SK-N-SH treated with all-trans-retinoic acid at 6 μM for 48 hours (cell line): ENCODE results near the gene OPTN.

Source experiments
- ATAC-seq: fragments of 200-7000 bp; cut with Tn5 transposase; 3 replicates; pipeline ENCODE4 v1.9.1; 2020; ENCODE audit warnings: mild to moderate bottlenecking, moderate library complexity
- ARNTL ChIP-seq: fragments of 450-650 bp; formaldehyde crosslinking; IDR thresholded peaks from 2 replicates; pipeline ENCODE4 v1.5.0; 2020; ENCODE audit warnings: low read depth, mild to moderate bottlenecking, moderate library complexity, borderline replicate concordance
- CREB5 ChIP-seq: fragments of 250-450 bp; sonication (Bioruptor Pico); IDR thresholded peaks from 2 replicates; pipeline ENCODE4 v1.5.1; 2020; ENCODE audit warnings: low read depth, mild to moderate bottlenecking, moderate library complexity
- CSDC2 ChIP-seq: fragments of 250-450 bp; sonication (Bioruptor Pico); IDR thresholded peaks from 2 replicates; pipeline ENCODE4 v1.5.0; 2020; ENCODE audit warnings: mild to moderate bottlenecking, moderate library complexity
- ESRRG ChIP-seq: fragments of 250-450 bp; sonication (Bioruptor Pico); IDR thresholded peaks from 2 replicates; pipeline ENCODE4 v1.6.1; 2021; ENCODE audit warnings: mild to moderate bottlenecking
- GLIS3 ChIP-seq: fragments of 250-450 bp; sonication (Bioruptor Pico); IDR thresholded peaks from 2 replicates; pipeline ENCODE4 v1.5.0; 2020; ENCODE audit warnings: mild to moderate bottlenecking, moderate library complexity
- ISL1 ChIP-seq: fragments of 250-450 bp; sonication (Bioruptor Pico); IDR thresholded peaks from 2 replicates; pipeline ENCODE4 v2.1.2; 2022; ENCODE audit warnings: mild to moderate bottlenecking, moderate library complexity
- OSR1 ChIP-seq: fragments of 250-450 bp; sonication (Bioruptor Pico); IDR thresholded peaks from 2 replicates; pipeline ENCODE4 v1.8.0; 2022; ENCODE audit warnings: moderate library complexity, mild to moderate bottlenecking, inconsistent platforms
- PATZ1 ChIP-seq: fragments of 250-450 bp; sonication (Bioruptor Pico); IDR thresholded peaks from 2 replicates; pipeline ENCODE4 v1.8.0; 2020; ENCODE audit warnings: mild to moderate bottlenecking, moderate library complexity, borderline replicate concordance
- PPARA ChIP-seq: fragments of 250-450 bp; sonication (Bioruptor Pico); IDR thresholded peaks from 2 replicates; pipeline ENCODE4 v1.5.0; 2020; ENCODE audit warnings: mild to moderate bottlenecking, borderline replicate concordance
- SNAI2 ChIP-seq: fragments of 250-450 bp; sonication (Bioruptor Pico); IDR thresholded peaks from 2 replicates; pipeline ENCODE4 v1.5.0; 2020; ENCODE audit warnings: mild to moderate bottlenecking, moderate library complexity
- TCF4 ChIP-seq: fragments of 250-450 bp; sonication (Bioruptor Pico); IDR thresholded peaks from 2 replicates; pipeline ENCODE4 v1.8.0; 2021; ENCODE audit warnings: mild to moderate bottlenecking, moderate library complexity, borderline replicate concordance
- TOX ChIP-seq: fragments of 250-450 bp; sonication (Bioruptor Pico); IDR thresholded peaks from 2 replicates; pipeline ENCODE4 v1.8.0; 2021; ENCODE audit warnings: mild to moderate bottlenecking, moderate library complexity, borderline replicate concordance
- ZC3H10 ChIP-seq: fragments of 250-450 bp; sonication (Bioruptor Pico); IDR thresholded peaks from 2 replicates; pipeline ENCODE4 v1.5.1; 2021; ENCODE audit warnings: mild to moderate bottlenecking, moderate library complexity
- ZNF565 ChIP-seq: fragments of 450-650 bp; formaldehyde crosslinking; conservative IDR thresholded peaks from 2 replicates; pipeline ENCODE4 v1.5.0; 2020; ENCODE audit warnings: low read depth, mild to moderate bottlenecking, moderate library complexity
- ZNF70 ChIP-seq: fragments of 450-650 bp; formaldehyde crosslinking; IDR thresholded peaks from 2 replicates; pipeline ENCODE4 v1.5.0; 2020; ENCODE audit warnings: mild to moderate bottlenecking, moderate library complexity
- ZNF8 ChIP-seq: fragments of 450-650 bp; formaldehyde crosslinking; IDR thresholded peaks from 2 replicates; pipeline ENCODE4 v1.5.0; 2020; ENCODE audit warnings: mild to moderate bottlenecking, moderate library complexity
- TF ChIP-seq, protein P1 (sequence below): fragments of 250-450 bp; sonication (Bioruptor Pico); IDR thresholded peaks from 2 replicates; pipeline ENCODE4 v1.8.0; 2021; ENCODE audit warnings: low read depth, mild to moderate bottlenecking, moderate library complexity, borderline replicate concordance
- TF ChIP-seq, protein P2 (sequence below): fragments of 250-450 bp; sonication (Bioruptor Pico); IDR thresholded peaks from 2 replicates; pipeline ENCODE4 v1.5.0; 2020; ENCODE audit warnings: mild to moderate bottlenecking, moderate library complexity
- TF ChIP-seq, protein P3 (sequence below): fragments of 250-450 bp; sonication (Bioruptor Pico); IDR thresholded peaks from 2 replicates; pipeline ENCODE4 v1.5.1; 2021; ENCODE audit warnings: mild to moderate bottlenecking, moderate library complexity

The OPTN gene

GRCh38 chr10:13183625-13184024 lies 83.7 kb downstream of the OPTN start:
- TF ChIP-seq ZNF8 (CRISPR knock-in tag), result no peak
- no peak for TF ChIP-seq ESRRG (CRISPR knock-in tag)
- TF ChIP-seq ZC3H10 (CRISPR knock-in tag), result no peak
- TF ChIP-seq GLIS3 (CRISPR knock-in tag), result no peak
- TF ChIP-seq CREB5 (CRISPR knock-in tag), result no peak
- TF ChIP-seq CSDC2 (CRISPR knock-in tag), result no peak
- TF ChIP-seq ZNF565 (CRISPR knock-in tag), result no peak
- TF ChIP-seq, protein P1, sequence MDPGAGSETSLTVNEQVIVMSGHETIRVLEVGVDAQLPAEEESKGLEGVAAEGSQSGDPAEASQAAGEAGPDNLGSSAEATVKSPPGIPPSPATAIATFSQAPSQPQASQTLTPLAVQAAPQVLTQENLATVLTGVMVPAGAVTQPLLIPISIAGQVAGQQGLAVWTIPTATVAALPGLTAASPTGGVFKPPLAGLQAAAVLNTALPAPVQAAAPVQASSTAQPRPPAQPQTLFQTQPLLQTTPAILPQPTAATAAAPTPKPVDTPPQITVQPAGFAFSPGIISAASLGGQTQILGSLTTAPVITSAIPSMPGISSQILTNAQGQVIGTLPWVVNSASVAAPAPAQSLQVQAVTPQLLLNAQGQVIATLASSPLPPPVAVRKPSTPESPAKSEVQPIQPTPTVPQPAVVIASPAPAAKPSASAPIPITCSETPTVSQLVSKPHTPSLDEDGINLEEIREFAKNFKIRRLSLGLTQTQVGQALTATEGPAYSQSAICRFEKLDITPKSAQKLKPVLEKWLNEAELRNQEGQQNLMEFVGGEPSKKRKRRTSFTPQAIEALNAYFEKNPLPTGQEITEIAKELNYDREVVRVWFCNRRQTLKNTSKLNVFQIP (CRISPR knock-in tag), result no peak
- no peak for TF ChIP-seq TOX (CRISPR knock-in tag)
- no peak for TF ChIP-seq TCF4 (CRISPR knock-in tag)
- TF ChIP-seq ZNF70 (CRISPR knock-in tag), result no peak
- TF ChIP-seq, all 23 proteins: peak for 0
- ATAC-seq, result no peak

GRCh38 chr10:13184276-13184675 lies 84.3 kb downstream of the OPTN start:
- TF ChIP-seq ESRRG (CRISPR knock-in tag), result no peak
- TF ChIP-seq ZNF8 (CRISPR knock-in tag), result no peak
- no peak for TF ChIP-seq PATZ1 (CRISPR knock-in tag)
- TF ChIP-seq ZNF565 (CRISPR knock-in tag), result no peak
- TF ChIP-seq CSDC2 (CRISPR knock-in tag), result no peak
- TF ChIP-seq TCF4 (CRISPR knock-in tag), result no peak
- TF ChIP-seq, protein P1 (CRISPR knock-in tag), result no peak
- TF ChIP-seq, protein P2, sequence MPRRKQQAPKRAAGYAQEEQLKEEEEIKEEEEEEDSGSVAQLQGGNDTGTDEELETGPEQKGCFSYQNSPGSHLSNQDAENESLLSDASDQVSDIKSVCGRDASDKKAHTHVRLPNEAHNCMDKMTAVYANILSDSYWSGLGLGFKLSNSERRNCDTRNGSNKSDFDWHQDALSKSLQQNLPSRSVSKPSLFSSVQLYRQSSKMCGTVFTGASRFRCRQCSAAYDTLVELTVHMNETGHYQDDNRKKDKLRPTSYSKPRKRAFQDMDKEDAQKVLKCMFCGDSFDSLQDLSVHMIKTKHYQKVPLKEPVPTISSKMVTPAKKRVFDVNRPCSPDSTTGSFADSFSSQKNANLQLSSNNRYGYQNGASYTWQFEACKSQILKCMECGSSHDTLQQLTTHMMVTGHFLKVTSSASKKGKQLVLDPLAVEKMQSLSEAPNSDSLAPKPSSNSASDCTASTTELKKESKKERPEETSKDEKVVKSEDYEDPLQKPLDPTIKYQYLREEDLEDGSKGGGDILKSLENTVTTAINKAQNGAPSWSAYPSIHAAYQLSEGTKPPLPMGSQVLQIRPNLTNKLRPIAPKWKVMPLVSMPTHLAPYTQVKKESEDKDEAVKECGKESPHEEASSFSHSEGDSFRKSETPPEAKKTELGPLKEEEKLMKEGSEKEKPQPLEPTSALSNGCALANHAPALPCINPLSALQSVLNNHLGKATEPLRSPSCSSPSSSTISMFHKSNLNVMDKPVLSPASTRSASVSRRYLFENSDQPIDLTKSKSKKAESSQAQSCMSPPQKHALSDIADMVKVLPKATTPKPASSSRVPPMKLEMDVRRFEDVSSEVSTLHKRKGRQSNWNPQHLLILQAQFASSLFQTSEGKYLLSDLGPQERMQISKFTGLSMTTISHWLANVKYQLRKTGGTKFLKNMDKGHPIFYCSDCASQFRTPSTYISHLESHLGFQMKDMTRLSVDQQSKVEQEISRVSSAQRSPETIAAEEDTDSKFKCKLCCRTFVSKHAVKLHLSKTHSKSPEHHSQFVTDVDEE (CRISPR knock-in tag), result no peak
- no peak for TF ChIP-seq TOX (CRISPR knock-in tag)
- ATAC-seq, result no peak

- ATAC-seq, result no peak
- TF ChIP-seq, protein P3, sequence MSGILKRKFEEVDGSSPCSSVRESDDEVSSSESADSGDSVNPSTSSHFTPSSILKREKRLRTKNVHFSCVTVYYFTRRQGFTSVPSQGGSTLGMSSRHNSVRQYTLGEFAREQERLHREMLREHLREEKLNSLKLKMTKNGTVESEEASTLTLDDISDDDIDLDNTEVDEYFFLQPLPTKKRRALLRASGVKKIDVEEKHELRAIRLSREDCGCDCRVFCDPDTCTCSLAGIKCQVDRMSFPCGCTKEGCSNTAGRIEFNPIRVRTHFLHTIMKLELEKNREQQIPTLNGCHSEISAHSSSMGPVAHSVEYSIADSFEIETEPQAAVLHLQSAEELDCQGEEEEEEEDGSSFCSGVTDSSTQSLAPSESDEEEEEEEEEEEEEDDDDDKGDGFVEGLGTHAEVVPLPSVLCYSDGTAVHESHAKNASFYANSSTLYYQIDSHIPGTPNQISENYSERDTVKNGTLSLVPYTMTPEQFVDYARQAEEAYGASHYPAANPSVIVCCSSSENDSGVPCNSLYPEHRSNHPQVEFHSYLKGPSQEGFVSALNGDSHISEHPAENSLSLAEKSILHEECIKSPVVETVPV (CRISPR knock-in tag), result no peak
- TF ChIP-seq OSR1 (no peak), ISL1 (CRISPR knock-in tag) (no peak), ARNTL (no peak), PPARA (CRISPR knock-in tag) (no peak), CREB5 (CRISPR knock-in tag) (no peak), ESRRG (CRISPR knock-in tag) (no peak), ZNF8 (CRISPR knock-in tag) (no peak), ZNF70 (CRISPR knock-in tag) (no peak), SNAI2 (CRISPR knock-in tag) (no peak), GLIS3 (CRISPR knock-in tag) (no peak), ZNF565 (CRISPR knock-in tag) (no peak)
- TF ChIP-seq, protein P2 (CRISPR knock-in tag), result no peak
Measured at GRCh38 chr10:13184730-13185514, 85.0 kb downstream of the OPTN start.
